A549 (cell line): ENCODE results near the gene CCNYL1. TPM values are rescaled to one million over a fixed set of nuclear protein-coding genes. Genes with fewer than 3 reads are reported as not detected.

Experiments
- ATAC-seq, 2 experiments: fragments of 200-7000 bp in 1 of 2; fragments of >200 bp in 1 of 2; cut with Nextera tagmentation in 1 of 2; cut with Tn5 transposase in 1 of 2; 3 replicates each; pipeline versions ENCODE4 v1.8.0 to v1.9.1; 2018 to 2020; ENCODE audit warnings: mild to moderate bottlenecking in 1 of 2, moderate library complexity in 1 of 2
- CTCF ChIA-PET: fragments of 300-600 bp; sonication (Branson Sonifier 250); formaldehyde crosslinking; extraction: SDS; loops from one replicate; lab custom pipeline; 2021; ENCODE audit warnings: antibody characterized with exemption, inconsistent platforms; lab: Yijun Ruan, JAX
- POLR2A ChIA-PET: fragments of 350-600 bp; formaldehyde crosslinking; extraction: SDS; loops from one replicate; lab custom pipeline; 2021; ENCODE audit warnings: antibody characterized with exemption, inconsistent platforms; lab: Yijun Ruan, JAX
- DNase-seq, 2 experiments: peaks; one replicate each; pipeline versions ENCODE4 v3.0.0 to v3.0.0-alpha.2; 2011 to 2016; ENCODE audit warnings: low read depth in 1 of 2, low spot score in 1 of 2
- FAIRE-seq: peaks from 2 replicates; lab custom pipeline; 2011; peaks lifted over from hg19 to GRCh38; lab: Jason Lieb, UNC
- H3K27ac ChIP-seq, 2 experiments: fragments of >200 bp; sonication (Bioruptor Twin); formaldehyde crosslinking; 3 replicates each; pipeline ENCODE4 v1.5.1; 2016 to 2017
- H3K4me1 ChIP-seq: fragments of >200 bp; sonication (Bioruptor Twin); formaldehyde crosslinking; 3 replicates; pipeline ENCODE4 v1.6.1; 2016
- H3K4me2 ChIP-seq: fragments of >200 bp; sonication (Bioruptor Twin); formaldehyde crosslinking; 3 replicates; pipeline ENCODE4 v1.6.1; 2016
- H3K4me3 ChIP-seq: fragments of >200 bp; sonication (Bioruptor Twin); formaldehyde crosslinking; 3 replicates; pipeline ENCODE4 v1.5.1; 2016
- H3K9me3 ChIP-seq: fragments of >200 bp; sonication (Bioruptor Twin); formaldehyde crosslinking; 3 replicates; pipeline ENCODE4 v1.6.1; 2016
- EHF ChIP-seq: fragments of 250-450 bp; sonication (Bioruptor Pico); IDR thresholded peaks from 2 replicates; pipeline ENCODE4 v1.5.0; 2020; ENCODE audit warnings: mild to moderate bottlenecking
- ESRRA ChIP-seq: fragments of 150-350 bp; IDR thresholded peaks from 2 replicates; pipeline ENCODE4 v1.6.1; 2014; ENCODE audit warnings: mild to moderate bottlenecking, low read length, borderline replicate concordance
- FOSL2 ChIP-seq, 2 experiments: fragments of 450-650 bp in 1 of 2; fragments of >200 bp in 1 of 2; sonication (Bioruptor Twin) in 1 of 2; formaldehyde crosslinking; IDR thresholded peaks; 2 replicates each; pipeline versions ENCODE4 v1.5.0 to v1.6.1; 2016 to 2020; ENCODE audit warnings: mild to moderate bottlenecking in 1 of 2, moderate library complexity in 1 of 2
- HEYL ChIP-seq: fragments of 250-450 bp; sonication (Bioruptor Pico); IDR thresholded peaks from 2 replicates; pipeline ENCODE4 v1.8.0; 2021; ENCODE audit warnings: mild to moderate bottlenecking, moderate library complexity
- HOXA7 ChIP-seq: fragments of 250-450 bp; sonication (Bioruptor Pico); IDR thresholded peaks from 2 replicates; pipeline ENCODE4 v1.5.0; 2020; ENCODE audit warnings: mild to moderate bottlenecking, moderate library complexity
- HOXB5 ChIP-seq: fragments of 250-450 bp; sonication (Bioruptor Pico); IDR thresholded peaks from 2 replicates; pipeline ENCODE4 v1.5.0; 2020; ENCODE audit warnings: mild to moderate bottlenecking, moderate library complexity
- JUN ChIP-seq, 2 experiments: fragments of >200 bp; sonication (Bioruptor Twin); formaldehyde crosslinking; IDR thresholded peaks; 2 replicates in 1 of 2; 3 replicates in 1 of 2; pipeline ENCODE4 v1.6.1; 2016 to 2017
- JUNB ChIP-seq: fragments of >200 bp; sonication (Bioruptor Twin); formaldehyde crosslinking; IDR thresholded peaks from 2 replicates; pipeline ENCODE4 v1.6.1; 2016
- KDM1A ChIP-seq: fragments of 200-600 bp; sonication (generic); IDR thresholded peaks from 2 replicates; pipeline ENCODE4 v1.6.1; 2016; ENCODE audit warnings: low read depth, mild to moderate bottlenecking
- KDM5A ChIP-seq: fragments of 200-600 bp; sonication (generic); IDR thresholded peaks from 2 replicates; pipeline ENCODE4 v1.6.1; 2016; ENCODE audit warnings: antibody characterized with exemption, mild to moderate bottlenecking
- MAFK ChIP-seq: fragments of 450-650 bp; IDR thresholded peaks from 2 replicates; pipeline ENCODE4 v1.6.1; 2014; ENCODE audit not compliant: partially characterized antibody
- NR3C1 ChIP-seq: fragments of >200 bp; sonication (Bioruptor Twin); formaldehyde crosslinking; IDR thresholded peaks from 3 replicates; pipeline ENCODE4 v1.6.1; 2017
- POLR2AphosphoS2 ChIP-seq: conservative IDR thresholded peaks from 2 replicates; pipeline ENCODE4 v1.6.1; 2012; ENCODE audit warnings: low read length, improper control_type of control experiment, inconsistent platforms
- RAD21 ChIP-seq, 2 experiments: fragments of >200 bp in 1 of 2; sonication (Bioruptor Twin) in 1 of 2; formaldehyde crosslinking in 1 of 2; IDR thresholded peaks in 1 of 2; conservative IDR thresholded peaks in 1 of 2; 2 replicates in 1 of 2; 3 replicates in 1 of 2; pipeline ENCODE4 v1.6.1; 2012 to 2018; ENCODE audit warnings: inconsistent platforms in 1 of 2
- RFX5 ChIP-seq: fragments of 450-650 bp; IDR thresholded peaks from 2 replicates; pipeline ENCODE4 v1.7.1; 2014; ENCODE audit warnings: antibody characterized with exemption, mild to moderate bottlenecking, moderate library complexity
- ZNF302 ChIP-seq: fragments of 250-450 bp; sonication (Bioruptor Pico); IDR thresholded peaks from 2 replicates; pipeline ENCODE4 v1.9.0; 2021; ENCODE audit warnings: inconsistent platforms, mild to moderate bottlenecking, moderate library complexity
- WGBS: methylation state at CpG from one replicate; pipeline ENCODE4 v1.1.6; 2017; ENCODE audit errors: missing lambda C conversion rate; 5-methylcytosine and 5-hydroxymethylcytosine counted together
- polyA plus RNA-seq, 4 experiments: library from polyadenylated mRNA; depleted of rRNA in 3 of 4; stranded (reverse); fragments of >200 nt; fragmentation: RNase III in 1 of 4; extraction: RNeasy Plus Mini Kit Qiagen cat#74134 plus additional on column Dnase treatment in 1 of 4; gene quantifications; 2 replicates in 3 of 4; 3 replicates in 1 of 4; pipeline ENCODE4 v1.2.3, GENCODE V29; 2011 to 2017
- TF ChIP-seq, protein P1 (sequence below): fragments of 250-450 bp; sonication (Bioruptor Pico); IDR thresholded peaks from 2 replicates; pipeline ENCODE4 v1.5.0; 2021; ENCODE audit warnings: mild to moderate bottlenecking, moderate library complexity, borderline replicate concordance
- TF ChIP-seq, protein P2 (sequence below): IDR thresholded peaks from 2 replicates; pipeline ENCODE4 v1.6.1; 2012
- TF ChIP-seq, protein P3 (sequence below): fragments of >200 bp; sonication (Bioruptor Twin); formaldehyde crosslinking; IDR thresholded peaks from 3 replicates; pipeline ENCODE4 v1.6.1; 2016

The CCNYL1 gene
- polyA plus RNA-seq, 2 of the 4 experiments (the other 2 are of a cell fraction), result 16.9 to 31.6 TPM

- TF ChIP-seq RAD21 (conservative IDR thresholded peaks at IDR 0.05 in 1 of 2, IDR thresholded peaks at IDR 0.05 in 1 of 2) (no peak), MAFK (no peak), RFX5 (no peak)
These were observed 12.7 kb downstream of the CCNYL1 start (continued) for GRCh38 chr2:207724113-207724512.

- POLR2A ChIA-PET, result interaction anchor here (0.7 to 2.3 kb wide), 6 partner anchors 9 to 101 kb away, joined by 3 to 16 read pairs (median 4); partner anchors contain the start of genes CCNYL1 and METTL21A
- CTCF ChIA-PET, result interaction anchor here (0.6 to 5.5 kb wide), 10 partner anchors 8 to 1031 kb away, joined by 3 to 43 read pairs (median 3); partner anchors contain the start of gene METTL21A
- TF ChIP-seq JUNB, result no peak
- TF ChIP-seq, protein P1, sequence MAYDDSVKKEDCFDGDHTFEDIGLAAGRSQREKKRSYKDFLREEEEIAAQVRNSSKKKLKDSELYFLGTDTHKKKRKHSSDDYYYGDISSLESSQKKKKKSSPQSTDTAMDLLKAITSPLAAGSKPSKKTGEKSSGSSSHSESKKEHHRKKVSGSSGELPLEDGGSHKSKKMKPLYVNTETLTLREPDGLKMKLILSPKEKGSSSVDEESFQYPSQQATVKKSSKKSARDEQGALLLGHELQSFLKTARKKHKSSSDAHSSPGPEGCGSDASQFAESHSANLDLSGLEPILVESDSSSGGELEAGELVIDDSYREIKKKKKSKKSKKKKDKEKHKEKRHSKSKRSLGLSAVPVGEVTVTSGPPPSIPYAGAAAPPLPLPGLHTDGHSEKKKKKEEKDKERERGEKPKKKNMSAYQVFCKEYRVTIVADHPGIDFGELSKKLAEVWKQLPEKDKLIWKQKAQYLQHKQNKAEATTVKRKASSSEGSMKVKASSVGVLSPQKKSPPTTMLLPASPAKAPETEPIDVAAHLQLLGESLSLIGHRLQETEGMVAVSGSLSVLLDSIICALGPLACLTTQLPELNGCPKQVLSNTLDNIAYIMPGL (CRISPR knock-in tag), result no peak
- no peak for TF ChIP-seq FOSL2 (IDR thresholded peaks at IDR 0.05)
- no peak for TF ChIP-seq FOSL2 (CRISPR knock-in tag; IDR thresholded peaks at IDR 0.05)
- Histone ChIP-seq H3K4me3 (no peak overlapping the region), H3K9me3 (no peaks in the 10 kb centered on the region), H3K27ac (peak overlapping the region; percentile 28 to 74; a peak in 4 of 6 replicates), H3K4me1 (peaks cover 61% of the 10 kb centered on the region), H3K4me2 (peak overlapping the region; percentile 62)
- DNase-seq, result peak in 1 of 2 experiments; percentile 31
- ATAC-seq, result peak; percentile 52 to 56; a peak in 5 of 6 replicates
- no peak for FAIRE-seq
- WGBS, result 25% methylated on average over 4 of the region's 4 CpGs
These were observed 14.6 kb downstream of the CCNYL1 start for GRCh38 chr2:207725873-207726578.

- no peak for FAIRE-seq
- TF ChIP-seq FOSL2 (IDR thresholded peaks at IDR 0.05), result peak; percentile 34; the same call in 1 of the 2 replicates
- 0 out of 2 replicates have a peak, but pooled peaks have one; percentile 27 for TF ChIP-seq FOSL2 (CRISPR knock-in tag; IDR thresholded peaks at IDR 0.05)
- no peak for TF ChIP-seq HOXA7 (CRISPR knock-in tag)
- TF ChIP-seq, protein P2, sequence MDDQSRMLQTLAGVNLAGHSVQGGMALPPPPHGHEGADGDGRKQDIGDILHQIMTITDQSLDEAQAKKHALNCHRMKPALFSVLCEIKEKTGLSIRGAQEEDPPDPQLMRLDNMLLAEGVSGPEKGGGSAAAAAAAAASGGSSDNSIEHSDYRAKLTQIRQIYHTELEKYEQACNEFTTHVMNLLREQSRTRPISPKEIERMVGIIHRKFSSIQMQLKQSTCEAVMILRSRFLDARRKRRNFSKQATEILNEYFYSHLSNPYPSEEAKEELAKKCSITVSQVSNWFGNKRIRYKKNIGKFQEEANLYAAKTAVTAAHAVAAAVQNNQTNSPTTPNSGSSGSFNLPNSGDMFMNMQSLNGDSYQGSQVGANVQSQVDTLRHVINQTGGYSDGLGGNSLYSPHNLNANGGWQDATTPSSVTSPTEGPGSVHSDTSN, result no peak
- TF ChIP-seq, protein P1 (CRISPR knock-in tag), result no peak
- peak; percentile 27 for TF ChIP-seq MAFK
- 6% methylated on average over 2 of the region's 2 CpGs for WGBS
- Histone ChIP-seq H3K4me1 (peaks cover 49% of the 10 kb centered on the region), H3K4me2 (peak overlapping the region; percentile 62), H3K9me3 (no peaks in the 10 kb centered on the region), H3K4me3 (no peak overlapping the region), H3K27ac (peak overlapping the region; percentile 52 to 74; a peak in 5 of 6 replicates)
- ChIA-PET CTCF (interaction anchor here (1.1 to 5.5 kb wide), 4 partner anchors 18 to 927 kb away, joined by 3 to 43 read pairs (median 16); partner anchors contain the start of gene METTL21A), POLR2A (interaction anchor here (1.2 to 2.3 kb wide), 4 partner anchors 16 to 197 kb away, joined by 3 to 16 read pairs (median 6); partner anchors contain the start of genes CCNYL1, CREB1 and METTL21A)
- peak in 1 of 2 experiments; percentile 58; a peak in 3 of 6 replicates for ATAC-seq
- DNase-seq, result peak in 1 of 2 experiments; percentile 31
These were observed 15.8 kb downstream of the CCNYL1 start for GRCh38 chr2:207727261-207727660.

- Histone ChIP-seq H3K4me1 (peaks cover 47% of the 10 kb centered on the region), H3K4me3 (no peak overlapping the region), H3K27ac (no peak overlapping the region), H3K4me2 (no peak overlapping the region), H3K9me3 (no peaks in the 10 kb centered on the region)
- 94% methylated on average over 8 of the region's 8 CpGs for WGBS
- CTCF ChIA-PET, result interaction anchor here (0.7 to 5.5 kb wide), 4 partner anchors 12 to 929 kb away, joined by 3 to 29 read pairs (median 4); no protein-coding TSS in a partner anchor
- no peak for FAIRE-seq
- no peak for ATAC-seq
- no peak for DNase-seq
- POLR2A ChIA-PET, result no interaction called here
- no peak for TF ChIP-seq NR3C1
- no peak for TF ChIP-seq EHF (CRISPR knock-in tag)
- TF ChIP-seq HOXB5 (CRISPR knock-in tag), result no peak
- TF ChIP-seq POLR2AphosphoS2, result no peak
- TF ChIP-seq, protein P1 (CRISPR knock-in tag), result no peak
- TF ChIP-seq JUN (IDR thresholded peaks at IDR 0.05), result no peak
- TF ChIP-seq, protein P3, sequence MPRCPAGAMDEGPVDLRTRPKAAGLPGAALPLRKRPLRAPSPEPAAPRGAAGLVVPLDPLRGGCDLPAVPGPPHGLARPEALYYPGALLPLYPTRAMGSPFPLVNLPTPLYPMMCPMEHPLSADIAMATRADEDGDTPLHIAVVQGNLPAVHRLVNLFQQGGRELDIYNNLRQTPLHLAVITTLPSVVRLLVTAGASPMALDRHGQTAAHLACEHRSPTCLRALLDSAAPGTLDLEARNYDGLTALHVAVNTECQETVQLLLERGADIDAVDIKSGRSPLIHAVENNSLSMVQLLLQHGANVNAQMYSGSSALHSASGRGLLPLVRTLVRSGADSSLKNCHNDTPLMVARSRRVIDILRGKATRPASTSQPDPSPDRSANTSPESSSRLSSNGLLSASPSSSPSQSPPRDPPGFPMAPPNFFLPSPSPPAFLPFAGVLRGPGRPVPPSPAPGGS, result no peak
- TF ChIP-seq ESRRA, result no peak
- TF ChIP-seq RFX5, result no peak
- no peak for TF ChIP-seq HEYL (CRISPR knock-in tag)
- no peak for TF ChIP-seq KDM1A
- no peak for TF ChIP-seq ZNF302 (CRISPR knock-in tag)
- TF ChIP-seq KDM5A, result no peak
These were observed 18.1 kb downstream of the CCNYL1 start for GRCh38 chr2:207729465-207729998.
